HG03095 (cell line): ENCODE results near the gene MAGI2.
"Not testable (repeated sequence)": the region's sequence is repeated elsewhere in the genome, so short reads cannot be mapped to it uniquely, and the experiment has no call there.

Experiments
- ATAC-seq: cut with Tn5 transposase; IDR thresholded peaks from one replicate; pipeline ENCODE4 v1.9.1; 2021; ENCODE audit warnings: moderate library complexity; ENCODE audit not compliant: unreplicated experiment

The MAGI2 gene

DNA sequence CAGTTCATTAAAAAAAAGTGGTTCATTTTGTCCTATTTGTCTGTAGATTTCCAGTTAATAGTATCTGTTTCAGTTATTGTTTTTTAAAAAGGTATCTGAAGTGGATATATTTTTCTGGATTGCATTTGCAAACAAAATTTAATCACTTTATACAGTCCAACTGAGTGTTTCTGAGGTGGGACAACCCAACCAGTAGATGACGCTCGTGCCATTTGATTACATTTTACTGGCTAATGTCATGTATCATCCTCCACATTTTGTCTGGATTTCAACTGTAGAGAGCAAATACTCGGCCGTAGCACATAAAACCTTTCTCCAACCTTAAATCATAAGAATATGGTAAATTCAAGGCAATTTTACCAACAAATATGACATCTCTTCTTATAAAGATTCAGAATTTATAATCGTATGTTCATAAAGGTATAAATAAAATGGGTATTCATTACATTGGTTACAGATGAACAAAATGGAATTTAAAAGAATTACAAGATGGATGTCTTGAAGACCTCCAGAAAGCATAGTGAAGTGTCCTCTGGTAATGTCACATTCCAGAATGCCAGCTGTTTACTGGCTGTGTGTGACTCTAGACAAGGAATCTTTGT lies 865.9 kb downstream of the MAGI2 start:
- ATAC-seq = no peak

DNA sequence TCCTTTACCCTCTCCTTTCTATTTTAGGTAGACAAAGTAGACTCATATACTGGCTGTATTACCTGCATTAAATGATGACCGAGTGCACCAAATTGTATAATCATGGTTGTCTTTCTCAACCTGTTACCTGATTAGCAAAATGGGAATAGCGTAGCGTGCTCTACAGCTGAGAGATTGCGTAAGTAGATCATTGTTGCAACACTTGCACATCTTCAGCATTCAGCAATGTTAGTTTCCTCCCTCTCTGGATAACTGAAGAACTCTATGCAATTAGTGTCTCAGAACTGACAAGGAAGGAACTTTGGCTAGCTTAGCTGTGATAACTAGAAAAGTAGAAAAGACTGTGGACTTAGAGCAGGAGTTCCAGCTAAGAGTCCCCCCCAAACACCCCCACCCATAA lies 867.5 kb downstream of the MAGI2 start:
- no peak for ATAC-seq

DNA sequence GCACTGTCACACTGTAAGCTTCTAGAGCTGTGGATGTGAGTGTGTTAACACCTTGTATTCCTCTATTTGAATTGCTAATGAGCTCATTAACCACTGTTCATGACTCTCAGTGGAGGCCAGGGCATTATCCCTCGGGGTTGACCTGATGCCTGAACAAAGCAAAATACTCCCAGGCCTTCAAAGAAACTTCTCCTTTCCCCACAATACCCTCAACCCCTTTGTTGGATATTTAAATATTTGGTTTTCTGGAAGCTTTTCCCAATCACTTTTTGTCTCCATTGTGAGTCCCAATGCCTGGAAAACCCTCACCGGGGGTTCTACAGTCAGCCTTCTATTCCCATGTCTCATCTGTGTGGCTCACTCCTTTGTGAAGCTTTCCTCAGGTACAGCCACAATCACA lies 874.8 kb downstream of the MAGI2 start:
- ATAC-seq = no peak

DNA sequence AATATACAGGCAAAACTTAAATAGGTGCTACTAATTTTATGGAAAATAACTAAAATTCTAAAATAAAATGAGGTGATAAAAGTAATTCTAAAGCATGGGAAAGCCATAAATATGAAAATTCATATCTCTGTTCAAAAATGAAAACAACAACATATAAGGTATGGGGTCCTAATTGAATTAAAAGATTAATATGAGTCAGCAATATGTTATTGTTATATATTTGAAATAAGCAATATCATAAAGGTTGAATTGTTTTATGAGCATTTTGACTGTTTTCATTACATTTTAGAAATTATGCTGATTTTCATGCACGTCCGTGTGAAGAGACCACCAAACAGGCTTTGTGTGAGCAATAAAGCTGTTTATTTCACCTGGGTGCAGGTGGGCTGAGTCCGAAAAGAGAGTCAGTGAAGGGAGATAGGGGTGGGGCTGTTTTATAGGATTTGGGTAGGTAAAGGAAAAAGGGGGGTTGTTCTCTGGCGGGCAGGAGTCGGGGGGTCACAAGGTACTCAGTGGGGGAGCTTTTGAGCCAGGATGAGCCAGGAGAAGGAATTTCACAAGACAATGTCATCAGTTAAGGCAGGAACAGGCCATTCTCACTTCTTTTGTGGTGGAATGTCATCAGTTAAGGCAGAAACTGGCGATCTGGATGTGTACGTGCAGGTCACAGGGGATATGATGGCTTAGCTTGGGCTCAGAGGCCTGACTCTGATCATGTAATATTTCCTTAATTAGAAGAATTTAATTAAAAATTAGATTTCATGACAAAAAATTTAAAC lies 876.1 kb downstream of the MAGI2 start:
- not testable (repeated sequence) for ATAC-seq

DNA sequence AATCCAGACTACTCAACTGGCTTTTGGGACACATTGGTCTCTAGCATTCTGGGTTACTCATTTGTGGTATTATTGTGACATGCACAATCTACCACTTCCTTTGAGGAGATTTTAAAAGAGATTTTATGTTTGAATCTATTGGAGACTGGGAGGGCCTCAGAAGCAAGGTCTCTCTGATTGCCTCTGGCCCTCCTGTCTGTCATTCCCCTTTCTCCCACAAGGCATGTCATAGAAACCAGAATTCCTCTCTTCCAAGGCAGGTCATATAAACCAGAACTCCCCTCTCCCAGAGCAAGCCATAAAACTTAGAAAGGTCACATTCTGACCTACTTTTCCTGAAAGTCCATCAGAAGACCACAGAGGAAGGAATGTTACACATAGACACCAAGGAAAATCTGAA lies 877.2 kb downstream of the MAGI2 start:
- ATAC-seq = no peak

DNA sequence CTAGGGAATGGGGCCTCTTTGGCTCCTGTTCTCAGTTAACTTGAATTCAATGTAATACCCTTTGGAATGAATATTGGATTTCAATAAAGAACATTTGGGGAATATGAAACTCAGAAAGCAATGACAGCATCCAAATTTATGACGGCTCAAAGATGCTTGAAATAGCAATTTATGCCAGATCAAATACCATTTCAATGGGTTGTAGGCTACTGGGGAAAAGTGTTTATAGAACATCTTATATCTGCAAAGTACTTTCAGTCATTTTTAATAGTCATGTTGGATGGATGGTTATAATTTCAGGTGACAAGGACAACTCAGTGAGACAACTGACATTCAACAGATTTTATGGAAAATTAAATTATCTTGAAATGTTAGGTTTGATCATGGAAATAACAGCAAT lies 882.2 kb downstream of the MAGI2 start:
- ATAC-seq = no peak

DNA sequence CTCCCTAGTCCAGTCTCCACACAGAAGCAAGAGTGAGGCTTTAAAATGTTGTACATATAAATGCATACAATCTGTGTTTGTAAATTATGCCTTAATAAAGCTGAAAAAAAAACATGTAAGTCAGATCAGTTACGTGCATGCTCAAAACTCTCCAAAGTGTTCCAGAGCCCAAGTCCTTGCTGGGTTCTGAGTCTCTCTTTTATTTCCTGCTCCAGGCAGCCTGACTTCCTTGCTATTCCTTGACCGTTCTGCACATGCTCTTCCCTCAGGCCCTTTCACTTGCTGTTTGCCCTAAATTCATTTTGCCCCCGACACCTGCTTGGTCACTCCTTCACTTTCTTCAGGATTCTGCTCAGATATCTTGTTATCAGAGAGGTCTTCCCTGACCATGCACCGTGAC lies 884.8 kb downstream of the MAGI2 start:
- ATAC-seq = no peak

DNA sequence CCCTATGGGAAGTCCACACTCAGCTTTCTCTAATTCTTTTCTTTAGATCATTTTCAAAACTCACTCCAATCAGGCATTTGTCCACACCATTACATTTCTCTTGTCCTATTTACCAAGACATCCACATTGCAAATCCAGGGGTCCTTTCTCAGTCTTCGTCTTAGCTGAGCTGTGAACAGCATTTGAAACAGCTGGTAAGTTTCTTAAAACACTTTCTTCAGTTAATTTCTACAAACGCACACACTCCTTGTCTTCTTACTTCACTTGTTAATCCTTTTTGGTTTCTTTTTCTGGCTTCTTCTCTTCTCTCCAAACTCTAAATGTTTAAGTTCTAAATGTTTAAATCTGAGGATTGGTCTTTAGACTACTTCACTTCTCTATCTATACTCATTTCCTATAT lies 885.6 kb downstream of the MAGI2 start:
- ATAC-seq = no peak

DNA sequence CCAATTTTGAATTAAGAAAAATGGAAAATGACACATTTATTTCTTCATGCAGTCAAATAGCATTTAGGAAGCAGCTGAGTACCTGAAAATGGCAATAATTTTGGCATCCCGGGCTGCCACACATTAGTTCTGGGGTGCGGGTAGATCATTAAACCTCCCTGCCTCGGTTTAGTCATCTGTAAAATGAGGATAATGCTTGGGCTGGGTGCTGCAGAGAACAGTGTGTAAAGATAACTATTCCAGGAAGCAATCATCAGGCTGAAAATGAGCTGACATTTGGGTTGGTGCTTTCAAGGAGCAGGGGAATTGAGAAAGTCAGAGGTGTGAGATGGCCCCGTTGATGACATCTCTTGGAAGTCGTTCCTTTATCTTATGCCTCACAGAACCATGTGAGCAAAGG lies 887.7 kb downstream of the MAGI2 start:
- ATAC-seq = no peak

DNA sequence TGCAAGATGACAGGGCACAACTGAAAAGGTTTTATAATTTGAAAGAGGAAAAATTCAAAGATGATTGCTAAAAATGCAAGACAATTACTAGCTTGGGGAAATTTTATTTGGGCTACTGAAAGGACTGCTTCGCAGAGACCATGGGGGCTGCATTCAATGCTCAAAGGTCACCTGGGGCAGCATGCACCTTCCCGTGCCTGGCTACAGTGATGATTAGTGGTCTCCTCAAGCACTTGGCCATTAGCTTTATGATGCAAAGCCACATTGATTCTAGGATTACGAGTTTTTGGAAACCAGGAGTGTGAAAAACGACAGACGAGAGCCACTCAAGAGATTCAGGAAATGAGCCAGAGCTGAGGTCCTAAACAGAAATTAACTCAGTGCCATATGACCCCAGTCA lies 890.3 kb downstream of the MAGI2 start:
- ATAC-seq = no peak

DNA sequence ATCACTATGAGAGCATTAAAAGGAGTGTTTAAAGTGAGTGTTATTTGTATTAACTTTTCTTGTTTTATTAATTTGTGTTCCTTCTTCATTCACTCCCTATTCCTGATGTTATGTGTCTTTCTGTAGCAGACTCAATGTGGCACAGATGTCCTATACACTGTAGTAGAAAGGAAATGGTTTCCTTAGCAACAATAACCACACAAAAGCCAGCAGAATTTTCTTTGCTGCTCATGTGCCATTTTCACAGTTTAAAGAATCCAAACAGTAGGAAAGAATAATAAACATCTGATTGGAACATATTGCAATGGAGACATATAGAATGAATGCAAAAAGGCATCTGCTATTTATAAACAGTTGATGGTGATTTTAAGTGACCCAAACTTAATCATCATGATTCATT lies 891.3 kb downstream of the MAGI2 start:
- no peak for ATAC-seq

DNA sequence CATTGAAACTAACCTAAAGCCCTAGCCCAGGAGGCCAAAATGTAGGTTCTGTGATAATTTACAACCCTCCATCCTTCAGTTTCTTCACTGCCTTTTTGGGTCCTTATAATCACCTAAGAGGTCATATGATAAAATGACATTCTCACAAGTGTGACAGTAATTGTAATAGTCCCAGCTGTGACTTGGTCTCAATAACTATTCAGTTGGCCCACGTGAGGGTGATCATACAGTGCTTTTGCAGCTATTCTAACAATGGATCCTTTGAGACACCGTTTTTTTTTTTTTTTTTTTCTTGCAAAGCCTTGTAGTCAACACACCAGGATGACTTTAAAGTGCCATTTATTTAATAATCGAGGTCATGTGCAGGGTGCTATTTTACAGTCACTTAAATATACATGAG lies 894.9 kb downstream of the MAGI2 start:
- no peak for ATAC-seq

DNA sequence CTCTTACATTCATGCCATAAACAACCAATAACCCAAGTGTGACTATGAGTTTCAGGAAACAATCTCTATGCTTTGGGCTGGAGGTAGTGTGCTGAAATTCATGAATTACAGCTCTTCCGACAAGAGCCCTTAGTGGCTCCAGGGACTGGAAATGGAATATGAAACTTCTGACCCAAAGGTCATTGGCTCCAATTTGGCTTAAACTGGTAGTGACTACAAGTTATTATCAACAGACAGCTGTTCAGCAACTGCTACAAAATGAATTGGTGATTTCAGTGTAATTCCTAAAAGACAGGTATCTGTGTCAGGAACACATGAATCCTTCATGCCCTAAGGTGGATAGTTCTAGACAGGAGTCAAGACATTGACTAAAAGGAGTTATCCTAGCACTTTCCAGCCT lies 909.5 kb downstream of the MAGI2 start:
- ATAC-seq = no peak

DNA sequence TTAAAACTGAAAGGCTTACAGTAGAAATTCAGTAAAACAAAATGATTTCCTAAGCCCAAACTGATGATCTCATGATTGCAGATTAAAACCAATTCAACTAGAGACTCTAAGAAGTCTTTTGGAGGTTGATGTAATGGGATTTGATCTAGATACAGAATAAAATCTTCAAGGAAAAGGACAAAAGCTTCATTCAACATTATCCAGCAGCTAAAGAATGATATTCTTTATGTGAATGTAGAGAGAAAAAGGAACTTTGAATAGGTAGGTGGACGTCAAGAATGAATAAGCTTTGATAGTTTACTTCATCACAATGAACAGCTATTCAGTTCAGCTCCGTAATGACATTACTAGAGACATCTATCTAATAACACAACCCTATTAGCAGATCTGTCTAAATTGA lies 910.5 kb downstream of the MAGI2 start:
- ATAC-seq = no peak

DNA sequence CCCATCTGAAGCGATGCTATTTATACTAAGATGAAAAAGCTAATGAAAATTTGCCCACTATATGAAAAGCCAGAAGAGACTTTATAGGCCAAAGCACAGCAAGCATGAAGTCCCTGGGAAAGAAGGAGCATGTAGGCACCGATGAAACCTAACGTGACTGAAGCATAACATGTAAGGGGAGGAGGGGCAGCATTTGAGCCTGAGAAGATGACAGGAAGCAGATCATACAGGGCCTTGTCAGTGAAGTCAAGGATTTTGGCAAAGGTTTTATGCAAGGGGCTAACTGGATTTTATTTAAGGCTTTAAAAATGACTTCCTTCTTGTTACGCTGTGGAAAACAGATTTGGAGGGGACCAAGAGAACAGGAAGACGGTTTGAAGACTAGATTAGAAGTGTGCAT lies 910.9 kb downstream of the MAGI2 start:
- no peak for ATAC-seq

DNA sequence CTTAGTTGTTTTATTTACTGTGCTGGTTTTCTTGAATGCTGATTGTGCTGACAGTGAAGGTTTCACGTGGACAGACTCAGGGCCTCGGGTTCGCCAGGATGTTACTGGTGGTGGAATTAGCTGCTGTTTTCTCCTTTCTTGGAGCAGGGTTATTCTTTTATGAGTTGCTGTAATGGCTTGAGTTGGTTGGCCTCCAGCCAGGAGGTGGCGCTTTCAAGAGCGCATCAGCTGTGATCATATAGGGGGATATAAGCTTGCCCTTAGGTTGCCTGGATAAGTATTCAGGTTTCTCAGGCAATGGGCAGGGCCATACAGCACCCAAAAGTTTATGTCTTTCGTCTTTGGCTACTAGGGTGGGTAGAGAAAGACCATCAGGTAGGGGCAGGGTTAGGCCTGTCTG lies 913.6 kb downstream of the MAGI2 start:
- ATAC-seq = no peak

DNA sequence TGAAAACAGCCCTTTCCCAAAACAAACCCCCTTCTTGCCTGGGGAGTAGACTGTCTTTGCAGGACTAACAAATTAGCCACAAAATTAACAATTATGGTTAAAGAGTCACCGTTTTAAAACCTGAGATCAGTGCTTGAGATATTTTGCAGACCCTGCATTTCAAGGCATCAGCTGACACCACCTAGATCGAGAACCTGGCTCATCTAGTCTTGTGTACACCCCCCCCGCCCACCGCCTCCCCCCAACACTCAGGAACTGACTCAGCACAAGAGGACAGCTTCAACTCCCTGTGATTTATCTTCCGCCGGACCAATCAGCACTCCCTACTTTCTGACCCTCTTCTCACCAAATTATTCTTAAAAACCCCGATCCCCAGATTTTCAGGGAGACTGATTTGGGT lies 917.8 kb downstream of the MAGI2 start:
- no peak for ATAC-seq

DNA sequence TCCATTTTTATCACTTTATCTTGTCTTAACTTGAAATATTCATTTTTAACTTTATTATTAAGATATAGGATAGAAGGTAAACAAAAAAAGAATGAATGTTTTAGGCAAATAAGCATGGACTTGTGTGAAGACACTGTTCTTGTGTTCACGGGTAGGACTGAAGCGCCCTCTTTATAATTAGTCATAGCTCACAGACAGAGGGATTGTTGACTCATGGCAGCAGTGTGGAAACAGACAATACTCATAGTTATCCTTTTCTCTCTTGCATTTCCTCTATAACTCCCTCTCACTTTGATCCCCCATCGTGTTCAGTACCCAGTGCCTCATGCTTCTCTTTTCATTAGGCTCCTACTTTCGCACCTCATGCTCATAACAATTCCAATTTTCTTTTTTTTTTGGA lies 923.1 kb downstream of the MAGI2 start:
- no peak for ATAC-seq

DNA sequence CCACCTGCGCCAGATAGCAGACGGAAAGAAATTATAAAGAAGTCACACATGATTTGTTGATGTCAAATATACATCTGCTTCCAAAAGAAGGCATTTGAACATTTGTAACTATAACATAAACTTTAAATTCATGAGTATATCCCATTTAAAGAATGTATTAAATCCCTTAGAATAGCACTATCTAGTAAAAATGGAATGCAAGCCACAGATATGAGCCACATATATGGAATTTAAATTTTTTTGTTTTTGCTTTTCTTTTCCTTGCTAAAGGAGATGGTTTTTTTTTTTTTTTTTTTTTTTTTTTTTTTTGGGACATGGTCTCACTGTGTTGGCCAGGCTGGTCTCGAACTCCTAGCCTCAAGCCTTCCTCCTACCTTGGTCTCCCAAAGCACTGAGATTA lies 924.1 kb downstream of the MAGI2 start:
- ATAC-seq = no peak

DNA sequence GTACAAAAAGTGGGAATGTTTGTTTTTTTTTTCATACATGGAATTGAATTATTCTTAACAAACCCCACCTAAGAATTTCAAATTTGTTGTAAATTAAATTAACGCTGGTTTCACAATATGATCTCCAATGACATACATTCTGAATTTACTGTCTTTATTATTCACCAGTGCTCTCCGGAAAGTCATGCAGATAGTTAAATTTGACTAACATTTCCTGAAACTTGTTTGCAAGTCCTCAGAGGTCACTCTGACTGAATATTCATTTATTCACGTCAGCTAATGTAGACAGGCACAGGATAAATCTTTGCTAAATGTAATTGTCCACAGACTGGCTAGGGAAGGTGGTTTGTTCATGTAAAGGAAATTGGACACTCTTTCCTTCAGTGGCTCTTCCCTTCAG lies 924.5 kb downstream of the MAGI2 start:
- no peak for ATAC-seq

DNA sequence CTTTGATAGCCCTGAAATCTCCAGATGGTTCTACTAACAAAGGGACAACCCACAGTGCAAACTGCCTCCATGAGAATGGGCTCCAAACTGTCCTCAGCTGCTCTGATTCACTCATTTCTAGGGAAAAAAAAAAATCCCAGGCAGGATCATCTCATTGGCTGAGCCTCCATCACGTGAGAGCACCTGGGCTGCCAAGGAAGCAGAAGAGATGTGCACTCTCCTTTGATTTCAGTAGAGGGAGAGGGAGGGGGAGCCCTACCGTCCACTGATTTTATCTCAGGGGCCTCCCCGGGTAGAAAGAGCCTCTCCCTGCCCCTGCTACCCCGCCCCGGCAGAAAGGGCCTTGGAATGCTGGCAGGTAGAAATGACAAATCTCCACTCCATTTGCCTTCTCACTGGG lies 929.5 kb downstream of the MAGI2 start:
- no peak for ATAC-seq

DNA sequence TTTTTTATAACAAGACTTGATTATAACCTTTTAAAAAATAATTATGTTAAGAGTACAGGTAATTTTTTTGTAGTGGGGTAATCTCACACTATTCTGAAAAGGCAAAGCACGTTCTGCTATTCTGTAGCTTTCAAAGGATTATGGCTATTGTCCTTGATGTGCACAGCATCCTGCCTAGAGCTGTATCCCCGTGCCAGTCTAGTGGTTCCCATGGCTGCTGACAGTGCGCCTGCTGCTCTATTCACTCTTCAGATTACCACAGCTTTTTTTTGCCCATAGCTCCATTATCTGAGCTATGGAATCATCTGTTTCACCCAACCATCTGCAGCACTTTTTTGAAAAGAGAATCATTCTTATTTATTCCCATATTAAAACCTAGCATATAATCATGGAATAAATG lies 931.5 kb downstream of the MAGI2 start:
- ATAC-seq = no peak

DNA sequence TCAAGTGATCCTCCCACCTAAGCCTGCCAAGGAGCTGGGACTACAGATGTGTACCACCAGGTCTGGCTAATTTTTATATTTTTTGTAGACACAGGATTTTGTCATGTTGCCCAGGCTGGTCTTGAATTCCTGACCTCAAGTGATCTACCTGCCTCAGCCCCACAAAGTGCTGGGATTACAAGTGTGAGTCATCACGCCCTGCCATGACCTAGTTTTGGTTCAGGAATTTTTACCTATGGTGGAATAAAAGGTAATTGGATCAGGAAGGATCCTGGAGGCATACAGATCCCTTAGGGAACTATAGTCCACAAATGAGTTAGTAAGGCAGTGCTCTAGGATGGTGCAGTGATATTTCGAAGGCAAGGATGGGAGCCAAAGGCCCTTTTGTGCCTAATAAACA lies 937.0 kb downstream of the MAGI2 start:
- ATAC-seq = no peak
